WERI-Rb-1 (cell line): ENCODE data around the gene KAT2B.

Experiments used
- DNase-seq: peaks from one replicate; pipeline ENCODE4 v3.0.0-alpha.2; 2020
- H3K27ac ChIP-seq: fragments of 250-450 bp; sonication (Bioruptor Pico); 2 replicates; pipeline ENCODE4 v1.5.1; 2020; ENCODE audit warnings: mild to moderate bottlenecking, moderate library complexity
- H3K27me3 ChIP-seq: fragments of 250-450 bp; sonication (Bioruptor Pico); 2 replicates; pipeline ENCODE4 v1.5.1; 2021; ENCODE audit warnings: mild to moderate bottlenecking, low read depth, moderate library complexity; ENCODE audit not compliant: insufficient read depth, severe bottlenecking
- H3K36me3 ChIP-seq: fragments of 250-450 bp; sonication (Bioruptor Pico); 2 replicates; pipeline ENCODE4 v1.5.1; 2020; ENCODE audit warnings: mild to moderate bottlenecking, moderate library complexity
- H3K4me3 ChIP-seq: 2 replicates; pipeline ENCODE4 v1.5.1; 2011; ENCODE audit warnings: low read depth, mild to moderate bottlenecking, control low read depth, low read length
- H3K9me3 ChIP-seq: fragments of 250-450 bp; sonication (Bioruptor Pico); 2 replicates; pipeline ENCODE4 v1.5.1; 2021; ENCODE audit warnings: mild to moderate bottlenecking, moderate library complexity; ENCODE audit not compliant: severe bottlenecking
- TF ChIP-seq, protein P1 (sequence below): IDR thresholded peaks from 2 replicates; pipeline ENCODE4 v1.5.1; 2011; ENCODE audit warnings: low read depth, mild to moderate bottlenecking, control low read depth, inconsistent platforms, low read length

The KAT2B gene

DNA sequence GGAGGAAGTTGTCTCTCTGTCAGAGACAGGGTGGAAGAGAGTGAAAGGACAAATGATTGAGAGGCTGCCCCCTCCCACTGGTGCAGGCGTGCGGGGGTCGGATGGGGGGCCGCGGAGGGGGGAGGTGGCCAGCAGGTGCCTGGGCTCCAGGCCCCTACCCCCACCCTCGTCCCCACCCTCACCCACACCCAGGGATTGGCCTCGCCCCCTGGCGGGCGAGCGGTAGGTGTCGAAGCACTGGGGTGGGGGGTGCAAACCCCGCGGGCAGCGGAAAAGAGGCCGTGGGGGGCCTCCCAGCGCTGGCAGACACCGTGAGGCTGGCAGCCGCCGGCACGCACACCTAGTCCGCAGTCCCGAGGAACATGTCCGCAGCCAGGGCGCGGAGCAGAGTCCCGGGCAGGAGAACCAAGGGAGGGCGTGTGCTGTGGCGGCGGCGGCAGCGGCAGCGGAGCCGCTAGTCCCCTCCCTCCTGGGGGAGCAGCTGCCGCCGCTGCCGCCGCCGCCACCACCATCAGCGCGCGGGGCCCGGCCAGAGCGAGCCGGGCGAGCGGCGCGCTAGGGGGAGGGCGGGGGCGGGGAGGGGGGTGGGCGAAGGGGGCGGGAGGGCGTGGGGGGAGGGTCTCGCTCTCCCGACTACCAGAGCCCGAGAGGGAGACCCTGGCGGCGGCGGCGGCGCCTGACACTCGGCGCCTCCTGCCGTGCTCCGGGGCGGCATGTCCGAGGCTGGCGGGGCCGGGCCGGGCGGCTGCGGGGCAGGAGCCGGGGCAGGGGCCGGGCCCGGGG, at the start of gene KAT2B:
TSS of gene KAT2B (plus strand) at position 682 of the 783 bp plus-strand sequence. CDS start at position 714, 32 bp downstream.
- H3K9me3 ChIP-seq = no peaks in the 10 kb centered on the region
- DNase-seq = peak; percentile 88
- TF ChIP-seq, protein P1, sequence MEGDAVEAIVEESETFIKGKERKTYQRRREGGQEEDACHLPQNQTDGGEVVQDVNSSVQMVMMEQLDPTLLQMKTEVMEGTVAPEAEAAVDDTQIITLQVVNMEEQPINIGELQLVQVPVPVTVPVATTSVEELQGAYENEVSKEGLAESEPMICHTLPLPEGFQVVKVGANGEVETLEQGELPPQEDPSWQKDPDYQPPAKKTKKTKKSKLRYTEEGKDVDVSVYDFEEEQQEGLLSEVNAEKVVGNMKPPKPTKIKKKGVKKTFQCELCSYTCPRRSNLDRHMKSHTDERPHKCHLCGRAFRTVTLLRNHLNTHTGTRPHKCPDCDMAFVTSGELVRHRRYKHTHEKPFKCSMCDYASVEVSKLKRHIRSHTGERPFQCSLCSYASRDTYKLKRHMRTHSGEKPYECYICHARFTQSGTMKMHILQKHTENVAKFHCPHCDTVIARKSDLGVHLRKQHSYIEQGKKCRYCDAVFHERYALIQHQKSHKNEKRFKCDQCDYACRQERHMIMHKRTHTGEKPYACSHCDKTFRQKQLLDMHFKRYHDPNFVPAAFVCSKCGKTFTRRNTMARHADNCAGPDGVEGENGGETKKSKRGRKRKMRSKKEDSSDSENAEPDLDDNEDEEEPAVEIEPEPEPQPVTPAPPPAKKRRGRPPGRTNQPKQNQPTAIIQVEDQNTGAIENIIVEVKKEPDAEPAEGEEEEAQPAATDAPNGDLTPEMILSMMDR = peak; percentile 63
- H3K4me3 ChIP-seq = peak within 1 kb of the TSS; percentile 90
- peaks cover 5% of the 10 kb centered on the region for H3K36me3 ChIP-seq
- no peaks in the 10 kb centered on the region for H3K27me3 ChIP-seq
- peak within 1 kb of the TSS; percentile 96 for H3K27ac ChIP-seq

DNA sequence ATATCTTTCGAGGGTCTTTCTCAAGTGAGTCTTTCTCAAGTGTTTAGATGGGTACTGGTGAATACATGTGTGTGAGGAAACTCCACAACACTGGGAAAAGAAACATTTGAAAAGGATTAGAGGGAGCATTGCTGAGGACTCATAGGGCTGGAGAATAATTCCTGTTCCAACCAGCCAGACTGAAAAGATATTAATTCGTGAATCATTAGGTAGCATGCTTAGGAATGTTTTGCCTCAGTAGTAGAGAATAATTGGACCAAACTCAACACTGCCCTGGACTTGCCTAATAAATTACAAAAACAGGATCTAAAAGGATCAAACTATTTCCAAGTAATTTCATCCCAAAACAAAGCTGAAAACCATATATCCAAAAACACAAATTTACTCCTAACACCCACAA, 45.5 kb upstream of the KAT2B start:
- Histone ChIP-seq H3K36me3 (no peaks in the 10 kb centered on the region), H3K27me3 (no peaks in the 10 kb centered on the region), H3K27ac (no peak overlapping the region), H3K9me3 (no peaks in the 10 kb centered on the region), H3K4me3 (no peak overlapping the region)
- TF ChIP-seq, protein P1 = no peak
- no peak for DNase-seq

DNA sequence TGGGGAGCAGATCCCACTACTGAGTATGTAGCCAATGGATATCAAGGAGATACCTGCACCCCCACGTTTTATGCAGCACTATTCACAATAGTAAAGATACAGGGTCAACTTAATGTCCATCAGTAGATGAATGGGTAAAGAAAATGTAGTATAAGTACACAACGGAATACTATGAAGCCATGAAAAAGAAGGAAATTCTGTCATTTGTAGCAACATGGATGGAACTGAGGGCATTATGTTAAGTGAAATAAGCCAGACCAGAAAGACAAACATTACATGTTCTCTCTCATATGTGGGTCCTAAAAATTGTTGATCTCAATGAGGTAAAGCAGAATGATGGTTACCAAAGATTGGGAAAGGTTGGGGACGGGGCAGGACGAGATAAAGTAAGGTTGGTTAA, 42.7 kb upstream of the KAT2B start:
- H3K9me3 ChIP-seq = no peaks in the 10 kb centered on the region
- H3K27me3 ChIP-seq = no peaks in the 10 kb centered on the region
- no peak overlapping the region for H3K4me3 ChIP-seq
- no peak overlapping the region for H3K27ac ChIP-seq
- no peaks in the 10 kb centered on the region for H3K36me3 ChIP-seq
- TF ChIP-seq, protein P1 = no peak
- DNase-seq = no peak

DNA sequence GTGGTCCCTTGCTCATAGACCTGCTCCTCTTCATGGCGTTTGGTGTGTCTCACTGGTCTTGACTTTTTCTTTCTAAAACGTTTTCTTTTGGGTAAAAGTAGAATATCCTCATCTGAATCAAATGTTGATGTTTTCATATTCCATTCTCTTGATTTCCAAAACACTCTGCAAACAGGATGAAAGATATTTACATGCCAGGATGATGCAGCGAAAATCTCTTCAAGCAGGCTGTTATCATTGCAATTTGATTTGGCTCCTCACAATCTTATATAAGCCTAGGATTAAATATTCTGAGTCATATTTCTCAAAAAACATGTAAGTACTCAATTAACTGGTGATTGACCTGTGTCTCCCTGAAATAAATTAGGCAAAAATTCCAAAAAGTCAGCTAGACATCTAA, 38.3 kb upstream of the KAT2B start:
- Histone ChIP-seq H3K4me3 (no peak overlapping the region), H3K27ac (no peak overlapping the region), H3K36me3 (no peaks in the 10 kb centered on the region), H3K9me3 (no peaks in the 10 kb centered on the region), H3K27me3 (no peaks in the 10 kb centered on the region)
- no peak for DNase-seq
- TF ChIP-seq, protein P1 = no peak

DNA sequence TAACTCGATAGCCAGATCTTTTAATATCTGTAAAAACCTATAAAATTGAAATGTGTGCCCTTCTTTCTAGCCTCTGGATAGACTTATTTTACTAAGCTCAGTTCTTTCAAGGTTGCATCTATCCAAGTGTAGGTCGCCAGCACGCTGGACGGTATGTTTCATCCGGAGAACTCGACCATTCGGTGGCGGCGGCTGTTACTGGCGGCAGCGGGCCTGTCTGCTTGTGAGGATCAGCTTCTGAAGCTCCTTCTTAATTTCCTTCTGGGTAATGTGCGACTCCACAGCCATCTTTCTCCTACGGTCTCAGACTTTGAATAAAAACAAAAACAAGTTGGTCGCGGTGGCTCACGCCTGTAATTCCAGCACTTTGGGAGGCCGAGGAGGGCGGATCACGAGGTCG, 32.3 kb upstream of the KAT2B start:
- Histone ChIP-seq H3K27ac (no peak overlapping the region), H3K4me3 (no peak overlapping the region), H3K36me3 (no peaks in the 10 kb centered on the region), H3K9me3 (no peaks in the 10 kb centered on the region), H3K27me3 (no peaks in the 10 kb centered on the region)
- TF ChIP-seq, protein P1 = no peak
- DNase-seq = no peak

DNA sequence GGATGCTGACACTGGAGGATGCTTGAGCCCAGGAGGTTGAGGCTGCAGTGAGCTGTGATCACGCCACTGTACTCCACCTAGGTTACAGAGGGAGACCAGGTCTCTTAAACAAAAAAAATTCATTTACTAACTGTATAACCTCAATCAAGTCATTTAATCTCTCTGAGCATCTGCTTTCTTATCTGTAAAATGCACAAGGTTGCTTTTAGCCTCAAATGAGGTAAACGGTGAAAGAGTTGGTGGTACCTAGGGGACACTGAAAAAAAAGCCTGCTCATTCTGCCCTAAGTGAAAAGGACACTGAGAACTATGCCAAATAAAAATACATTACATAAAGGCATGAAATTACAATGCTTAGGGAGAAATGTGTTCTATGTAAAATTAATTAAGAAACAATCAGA, 31.6 kb upstream of the KAT2B start:
- Histone ChIP-seq H3K36me3 (no peaks in the 10 kb centered on the region), H3K9me3 (no peaks in the 10 kb centered on the region), H3K4me3 (no peak overlapping the region), H3K27me3 (no peaks in the 10 kb centered on the region), H3K27ac (no peak overlapping the region)
- TF ChIP-seq, protein P1 = no peak
- no peak for DNase-seq
